Thyroid gland (tissue), 4 donors: ENCODE data around the gene PTPRN2.

Experiments used
- CTCF ChIP-seq, 6 experiments: fragments of 200-600 bp in 3 of 6; fragments of 450-650 bp in 3 of 6; sonication (generic) in 3 of 6; IDR thresholded peaks; one replicate each; pipeline ENCODE4 v1.5.1; 2016 to 2019; ENCODE audit warnings: antibody characterized with exemption in 6 of 6, mild to moderate bottlenecking in 2 of 6, inconsistent platforms in 1 of 6, moderate library complexity in 1 of 6
- POLR2A ChIP-seq, 2 donors: fragments of 450-650 bp; IDR thresholded peaks; one replicate each; pipeline ENCODE4 v1.6.1; 2017; ENCODE audit warnings: antibody characterized with exemption in 2 of 2, mild to moderate bottlenecking in 2 of 2, moderate library complexity in 1 of 2

- TF ChIP-seq CTCF (IDR thresholded peaks at IDR 0.05) (no peak), POLR2A (IDR thresholded peaks at IDR 0.05) (no peak)
Observed at GRCh38 chr7:157613575-157614322, 973.9 kb downstream of the PTPRN2 start.
